ENCODE data around the gene PLK3.
A peak's percentile ranks its signal among the peaks of the same experiment; 100 is the strongest.
"Not testable (repeated sequence)": the region's sequence is repeated elsewhere in the genome, so short reads cannot be mapped to it uniquely, and the experiment has no call there.

PLK3 gene

DNA sequence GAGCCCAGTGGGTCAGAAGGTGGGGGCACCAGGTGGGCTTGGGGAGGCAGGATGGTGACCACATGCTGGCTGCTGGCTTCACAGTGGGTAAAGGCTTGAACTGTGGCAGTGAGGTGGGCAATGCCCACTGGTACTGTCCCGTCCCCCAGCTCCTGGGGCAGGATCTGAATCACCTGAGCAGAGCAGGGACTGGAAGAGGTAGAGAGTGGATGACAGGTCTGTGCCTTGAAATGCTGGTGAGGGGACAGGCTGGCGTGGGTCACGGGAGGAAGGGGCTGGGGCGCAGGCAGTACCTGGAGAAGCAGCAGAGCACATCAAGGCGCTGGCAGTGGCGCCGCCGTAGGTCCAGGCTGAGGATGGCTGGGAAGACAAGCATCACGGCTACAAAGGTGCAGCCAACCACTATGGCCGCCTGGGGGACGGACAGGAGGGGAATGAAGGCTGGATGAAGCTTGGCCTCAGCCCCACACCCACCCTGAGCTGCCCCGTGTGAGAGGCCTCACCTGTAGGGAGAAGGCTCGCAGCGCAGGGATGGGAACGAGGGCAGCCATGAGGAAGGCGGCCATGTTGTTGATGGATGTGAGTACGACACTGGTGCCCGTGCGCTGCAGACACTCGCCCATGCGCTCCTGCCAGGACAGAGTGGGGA, 27.9 kb downstream of the PLK3 start:
- DNase-seq (ENCODE audit: low read depth) = no peak

DNA sequence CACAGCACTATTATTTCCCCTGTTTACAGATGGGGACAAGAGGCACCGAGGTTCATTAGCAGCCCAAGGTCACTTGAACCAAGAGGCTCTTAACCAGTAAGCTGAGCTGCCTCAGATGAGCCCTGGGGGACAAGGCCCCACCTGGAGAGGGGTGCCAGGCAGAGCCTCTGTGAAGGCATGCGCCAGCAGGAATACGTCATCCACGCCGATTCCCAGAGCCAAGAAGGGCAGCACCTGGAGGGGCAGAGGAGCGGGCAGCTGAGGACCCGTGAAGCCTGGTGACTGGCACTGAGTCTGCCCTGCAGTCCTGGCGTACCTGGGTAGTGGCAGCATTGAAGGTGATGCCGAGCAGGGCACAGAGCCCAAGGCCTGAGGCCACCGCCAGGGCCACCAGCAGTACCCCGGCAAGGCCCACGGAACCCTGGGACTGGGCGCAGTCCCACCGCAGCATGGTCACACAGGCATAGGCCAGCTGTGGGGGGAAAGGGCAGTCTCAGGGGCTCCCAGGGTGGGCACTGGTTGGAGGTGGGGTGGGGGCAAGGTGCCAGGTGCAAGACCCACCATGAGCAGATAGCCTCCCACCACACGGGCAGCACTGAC, 28.8 kb downstream of the PLK3 start:
- no peak for DNase-seq (ENCODE audit: low read depth)

DNA sequence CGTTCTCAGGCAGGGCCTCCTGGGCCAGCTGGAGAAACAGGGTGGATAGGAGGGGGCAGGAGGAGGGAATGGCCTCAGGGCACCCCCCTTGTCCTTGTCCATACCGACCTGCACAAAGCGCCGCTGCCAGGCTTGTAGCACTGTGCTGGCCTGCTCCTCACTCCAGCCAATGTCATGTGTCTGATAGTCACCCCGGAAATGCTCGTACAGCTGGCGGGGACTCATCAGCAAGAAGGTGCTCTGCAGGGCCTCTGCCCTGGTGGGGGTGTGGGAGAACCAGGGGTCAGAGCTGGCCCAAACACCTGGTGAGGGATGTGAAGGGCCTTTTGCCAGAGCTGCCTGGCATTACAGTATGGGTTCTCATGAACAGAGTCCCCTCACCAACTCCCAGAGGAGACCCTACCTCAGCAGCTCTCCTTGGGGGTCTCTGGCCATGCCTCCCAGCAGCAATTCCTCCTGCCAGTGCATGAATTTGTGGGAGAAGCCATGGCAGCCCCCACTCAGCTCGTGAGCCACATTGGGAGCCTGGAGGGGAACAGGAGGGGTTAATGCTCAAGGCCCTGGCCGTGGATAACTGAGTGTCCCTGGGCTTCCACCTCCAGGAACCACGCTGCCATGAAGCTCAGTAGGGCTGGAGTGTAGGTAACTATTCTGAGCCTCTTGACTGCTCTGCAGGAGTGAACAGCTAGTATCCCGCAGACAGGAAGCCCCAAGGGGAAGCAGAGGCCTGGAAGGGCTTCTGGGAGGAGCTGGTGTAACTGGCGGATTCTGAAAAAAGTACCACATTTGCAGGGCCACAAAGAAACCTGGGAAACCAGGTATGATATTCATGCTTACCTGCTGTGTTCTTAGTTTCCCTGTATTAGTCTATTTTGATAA, 29.6 kb downstream of the PLK3 start:
- DNase-seq (ENCODE audit: low read depth) = no peak

DNA sequence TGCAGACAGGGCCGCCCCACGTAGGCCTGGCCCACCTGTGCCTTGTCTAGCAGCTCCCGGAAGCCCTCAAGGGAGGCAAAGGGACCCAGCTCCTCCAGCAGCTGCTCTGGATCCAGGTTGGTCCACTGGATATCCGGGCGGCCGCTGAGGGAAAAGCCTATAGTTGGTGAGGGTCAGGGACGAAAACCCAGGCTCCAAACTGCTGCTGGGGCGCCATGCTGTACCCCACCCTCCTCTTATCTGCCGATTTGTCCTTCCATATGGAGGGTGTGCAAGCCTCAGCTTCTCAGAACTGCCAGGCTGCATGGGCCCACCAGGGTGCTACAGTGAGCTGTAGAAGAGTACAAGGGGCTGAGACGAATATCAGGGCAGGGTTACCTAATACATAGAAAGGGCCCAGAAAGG, 30.7 kb downstream of the PLK3 start:
- no peak for DNase-seq (ENCODE audit: low read depth)

DNA sequence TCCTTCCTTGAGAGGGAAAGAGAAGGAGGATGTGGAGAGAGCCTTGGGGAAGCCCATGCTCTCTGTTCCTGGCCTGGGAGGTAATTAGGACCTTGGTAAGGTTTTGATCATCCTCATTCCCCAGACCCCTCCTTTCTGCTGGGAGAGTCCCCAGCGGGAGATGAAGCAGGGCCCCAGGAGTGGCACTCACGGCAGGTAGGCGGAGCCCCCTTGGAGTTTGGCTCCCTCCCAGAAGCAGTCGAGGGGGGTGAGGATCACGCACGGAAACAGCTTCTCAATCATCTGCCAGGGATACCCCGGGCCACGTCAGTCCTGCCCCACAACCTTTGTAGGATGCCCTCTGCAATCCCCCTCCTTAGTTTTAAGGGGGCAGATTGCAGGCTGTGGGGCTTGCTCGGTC, 31.3 kb downstream of the PLK3 start:
- no peak for DNase-seq (ENCODE audit: low read depth)

DNA sequence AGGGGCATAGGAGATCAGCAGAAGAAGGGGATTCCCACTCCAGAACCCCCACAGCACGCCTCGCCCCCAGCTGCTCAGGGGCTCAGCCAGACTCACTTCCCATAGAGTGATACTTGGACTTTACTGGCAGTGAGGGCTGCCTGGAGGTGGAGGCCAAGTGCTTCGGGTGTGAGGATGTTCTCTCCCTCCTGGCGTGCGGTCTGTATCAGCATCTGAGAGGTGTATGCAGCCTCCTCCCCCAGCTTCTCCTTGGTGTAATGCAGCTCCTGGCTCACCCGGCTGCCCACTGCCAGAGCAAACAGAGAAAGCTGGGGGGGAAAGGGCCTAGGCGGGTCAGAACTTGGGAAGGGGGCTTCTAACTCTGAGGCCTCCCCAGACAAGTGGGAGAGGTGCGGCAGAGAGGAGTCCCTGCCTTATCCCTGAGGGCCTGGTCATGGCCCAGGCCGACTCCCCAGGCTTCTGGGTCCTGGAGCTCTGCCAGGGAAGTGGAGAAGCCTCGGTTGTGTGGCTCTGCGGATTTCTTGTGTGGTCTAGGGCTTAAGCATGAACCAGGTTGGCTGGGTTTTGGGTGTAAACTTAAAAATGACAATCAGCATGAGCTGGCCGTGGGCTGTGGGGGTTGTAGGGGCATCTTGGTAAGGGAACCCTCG, 32.0 kb downstream of the PLK3 start:
- no peak for DNase-seq (ENCODE audit: low read depth)

DNA sequence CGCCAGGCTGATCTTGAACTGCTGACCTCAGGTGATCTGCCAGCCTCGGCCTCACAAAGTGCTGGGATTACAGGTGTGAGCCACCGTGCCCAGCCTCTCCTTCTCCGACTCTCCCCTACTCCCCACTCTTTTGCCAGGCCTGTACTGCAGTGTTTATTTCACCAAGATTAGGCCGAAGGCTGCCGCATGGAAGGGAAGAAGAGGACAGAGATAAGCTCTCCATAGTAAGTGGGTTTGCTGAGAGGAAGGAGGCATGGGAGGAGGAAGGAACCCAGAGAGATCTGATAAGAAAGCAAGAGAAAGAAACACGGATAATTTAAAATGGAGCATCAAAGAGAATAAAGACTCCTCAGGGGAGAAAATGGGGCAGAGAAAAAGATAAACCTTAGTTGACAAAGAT, 34.2 kb downstream of the PLK3 start:
- DNase-seq (ENCODE audit: low read depth) = no peak

DNA sequence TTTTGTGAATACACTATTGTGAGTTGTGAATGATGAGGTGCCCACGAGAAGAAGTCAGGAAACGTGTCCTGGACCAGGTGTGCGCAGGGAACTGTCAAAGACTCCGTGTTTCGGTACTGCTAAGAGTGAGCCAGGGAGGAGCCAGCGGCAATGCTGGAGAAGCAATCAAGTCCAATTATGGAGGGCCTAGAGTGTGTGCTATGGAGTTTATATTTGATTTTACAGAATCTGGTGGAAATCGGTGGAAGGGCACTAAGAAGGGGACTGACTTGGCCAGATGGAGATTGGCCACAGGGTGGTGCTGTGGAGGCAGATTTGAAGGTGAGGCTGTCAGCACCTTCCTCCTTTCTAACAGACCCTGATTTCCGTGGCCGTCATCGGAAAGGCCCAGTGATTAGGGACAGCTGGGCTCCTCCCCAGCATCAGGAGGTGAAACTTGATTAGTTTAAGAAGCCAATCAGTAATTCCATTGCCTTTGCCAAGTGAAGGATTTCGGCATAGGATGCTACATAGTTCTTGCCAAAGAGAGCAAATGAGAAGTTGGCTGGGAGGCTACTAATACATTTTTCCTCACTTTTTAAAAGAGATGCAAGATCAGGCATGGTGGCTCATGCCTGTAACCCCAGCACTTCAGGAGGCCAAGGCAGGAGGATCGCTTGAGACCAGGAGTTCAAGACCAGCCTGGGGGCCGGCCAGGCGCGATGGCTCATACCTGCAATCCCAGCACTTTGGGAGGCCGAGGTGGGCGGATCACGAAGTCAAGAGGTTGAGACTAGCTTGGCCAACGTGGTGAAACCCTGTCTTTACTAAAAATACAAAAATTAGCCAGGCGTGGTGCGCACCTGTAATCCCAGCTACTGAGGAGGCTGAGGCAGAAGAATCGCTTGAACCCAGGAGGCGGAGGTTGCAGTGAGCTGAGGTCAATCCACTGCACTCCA, 35.8 kb downstream of the PLK3 start:
- peak; percentile 79 for DNase-seq (ENCODE audit: low read depth)

DNA sequence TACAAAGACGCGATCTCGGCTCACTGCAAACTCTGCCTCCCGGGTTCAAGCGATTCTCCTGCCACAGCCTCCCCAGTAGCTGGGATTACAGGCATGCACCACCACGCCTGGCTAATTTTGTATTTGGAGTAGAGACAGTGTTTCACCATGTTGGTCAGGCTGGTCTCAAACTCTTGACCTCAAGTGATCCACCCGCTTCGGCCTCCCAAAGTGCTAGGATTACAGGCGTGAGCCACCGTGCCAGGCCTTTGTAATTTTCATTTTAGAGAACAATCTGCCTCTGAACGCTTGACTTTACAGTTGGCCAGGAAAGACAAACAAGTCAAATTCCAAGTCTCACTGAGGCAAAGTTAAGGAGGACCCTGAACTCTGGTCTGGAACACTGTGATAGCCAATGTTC, 38.1 kb downstream of the PLK3 start:
- DNase-seq (ENCODE audit: low read depth) = not testable (repeated sequence)

DNA sequence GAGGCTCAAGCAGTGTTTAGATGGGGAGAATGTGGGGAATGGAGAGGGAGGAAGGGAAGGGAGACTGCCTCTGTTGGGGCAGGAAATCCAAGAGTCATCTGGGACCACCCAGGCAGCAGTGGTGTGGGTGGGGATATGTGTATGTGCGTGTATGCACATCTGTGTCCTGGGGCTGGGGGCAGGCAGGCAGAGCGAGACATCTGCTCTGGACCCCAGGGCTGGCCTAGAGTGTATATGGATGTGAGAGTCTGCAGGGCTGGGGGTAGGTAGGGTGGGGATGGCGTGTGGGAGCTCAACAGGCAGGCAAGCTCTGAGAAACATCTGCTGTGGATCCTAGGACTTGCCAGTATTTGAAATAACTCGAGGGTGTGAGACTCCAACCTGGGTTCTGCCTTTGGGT, 39.4 kb downstream of the PLK3 start:
- DNase-seq (ENCODE audit: low read depth) = no peak

DNA sequence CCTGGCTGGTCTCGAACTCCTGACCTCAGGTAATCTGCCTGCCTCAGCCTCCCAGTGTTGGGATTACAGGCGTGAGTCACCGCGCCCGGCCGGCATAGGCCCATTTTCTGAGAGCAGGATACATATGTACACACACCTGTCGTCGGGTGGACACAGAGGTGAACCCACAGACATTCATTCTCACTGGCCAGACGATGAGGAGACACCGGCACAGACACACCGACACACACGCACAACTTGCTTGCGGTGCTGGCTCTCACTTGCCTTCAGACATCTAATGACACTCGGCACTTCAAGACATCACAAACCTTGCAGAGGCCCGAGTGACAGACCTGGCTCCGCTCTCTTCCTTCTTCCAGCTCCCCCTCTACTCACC, 42.3 kb downstream of the PLK3 start:
- DNase-seq (ENCODE audit: low read depth) = no peak

DNA sequence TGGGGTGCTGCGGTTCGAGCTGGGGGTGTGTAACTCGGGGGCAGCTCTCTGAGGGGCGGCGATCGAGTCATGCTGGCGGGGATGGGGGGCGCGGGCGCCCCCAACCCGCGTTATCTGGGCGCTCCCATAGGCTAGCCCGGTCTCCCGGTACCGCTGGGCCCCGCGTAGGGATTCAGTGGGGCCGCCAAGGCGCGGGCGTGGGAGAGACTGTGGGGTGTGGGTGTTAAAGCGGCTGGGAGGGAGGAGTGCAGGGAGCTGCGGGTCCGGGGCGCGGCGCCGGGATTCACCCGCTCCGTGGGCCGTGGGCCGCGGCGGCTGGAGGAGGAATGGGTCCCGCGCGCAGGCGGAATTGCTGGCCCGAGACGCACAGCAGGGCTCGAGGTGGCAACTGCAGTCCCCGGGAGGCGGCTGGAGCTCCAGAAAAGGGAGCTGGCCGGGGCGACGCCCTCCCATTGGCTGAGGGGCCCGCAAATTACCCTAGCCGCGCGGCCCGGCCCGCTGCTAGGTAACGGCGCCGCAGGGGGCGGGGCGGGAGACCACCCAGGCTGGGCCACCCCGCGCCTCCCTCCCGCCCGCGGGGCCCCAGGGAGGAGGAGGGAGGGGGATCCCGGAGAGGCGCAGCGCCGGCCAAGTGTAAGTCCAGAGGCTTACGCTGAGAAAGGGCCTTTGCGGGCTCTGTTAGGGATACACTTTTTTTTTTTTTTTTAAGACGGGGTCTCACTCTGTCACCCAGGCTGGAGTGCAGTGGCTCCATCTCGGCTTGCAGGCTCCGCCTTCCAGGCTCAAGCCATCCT, 42.9 kb downstream of the PLK3 start, which contains the start of gene PTCH2:
Gene PTCH2 (minus strand): TSS at position 392 of the 794 bp plus-strand sequence. CDS start 321 bp downstream, at position 71.
- no peak for DNase-seq (ENCODE audit: low read depth)

DNA sequence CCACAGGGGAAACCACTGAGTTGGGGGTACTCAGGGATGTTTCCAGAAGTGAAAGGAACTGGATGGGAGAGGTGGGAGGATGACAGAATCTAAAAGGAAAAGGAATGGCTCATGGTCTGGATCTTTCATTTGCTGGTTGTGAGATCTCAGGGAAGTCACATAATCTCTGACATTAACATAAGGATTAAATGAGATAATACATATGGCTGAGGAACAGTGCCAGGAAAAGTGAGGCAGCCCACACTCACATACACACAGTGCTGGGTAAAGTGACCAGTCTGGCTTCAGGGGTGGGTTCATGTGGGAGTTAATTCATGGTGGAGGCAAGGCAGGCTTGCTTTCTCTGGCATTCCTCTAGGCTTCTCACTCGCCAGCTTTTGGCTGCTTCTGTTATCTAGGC, 46.8 kb downstream of the PLK3 start:
- no peak for DNase-seq (ENCODE audit: low read depth)

DNA sequence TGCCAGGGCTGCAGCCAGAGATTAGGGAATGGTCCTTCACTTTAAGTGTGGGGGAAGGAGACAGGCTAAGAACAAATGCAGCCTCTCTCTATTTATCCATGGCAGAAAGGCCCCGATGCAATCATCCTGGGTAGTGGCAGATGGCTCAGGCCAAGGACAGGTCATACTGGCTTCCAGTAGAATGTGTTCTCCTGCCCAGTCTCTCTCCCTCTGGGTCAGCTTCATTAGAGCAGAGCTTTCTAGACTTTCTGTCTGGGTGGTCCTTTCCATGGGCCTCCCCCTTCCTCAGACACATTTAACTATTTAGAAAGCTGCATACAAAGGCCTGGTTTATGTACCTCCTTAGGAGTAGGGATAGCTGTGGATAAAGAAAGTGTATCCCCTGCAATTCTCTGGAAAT, 47.7 kb downstream of the PLK3 start:
- DNase-seq (ENCODE audit: low read depth) = no peak

DNA sequence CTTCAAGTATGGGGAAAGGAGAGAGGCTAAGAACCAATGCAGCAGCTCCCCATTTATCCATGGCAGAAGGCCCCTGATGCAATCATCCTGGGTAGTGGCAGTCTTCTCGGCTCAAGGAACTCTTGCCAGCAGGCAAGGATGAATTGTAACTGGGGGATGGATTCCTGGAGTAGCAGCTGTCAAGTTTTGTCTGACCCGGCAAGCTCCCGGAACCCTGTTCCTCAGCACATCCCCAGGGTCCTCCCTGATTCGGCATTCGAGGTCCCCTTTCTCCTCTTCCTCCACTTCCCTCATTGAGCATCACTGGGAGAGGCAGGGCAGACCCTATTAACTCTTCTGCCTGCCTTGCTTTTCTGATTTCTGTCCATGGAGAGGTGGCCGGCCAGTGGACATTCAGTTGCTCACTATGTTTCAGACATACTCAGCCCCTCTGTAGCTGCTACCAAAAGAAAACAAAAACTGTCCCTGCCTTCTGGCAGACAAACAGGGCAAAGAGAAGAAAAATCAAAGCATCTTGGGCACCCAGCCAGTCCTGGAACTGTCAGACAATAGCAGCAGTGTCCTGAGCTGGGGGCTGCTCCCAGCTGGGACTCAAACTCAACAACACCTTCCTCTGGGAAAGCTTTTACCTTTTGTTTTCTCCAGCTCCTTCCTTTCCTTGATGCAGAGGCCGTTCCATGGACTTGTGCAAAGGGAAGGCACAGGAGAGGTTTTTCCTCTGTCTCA, 48.4 kb downstream of the PLK3 start:
- no peak for DNase-seq (ENCODE audit: low read depth)

DNA sequence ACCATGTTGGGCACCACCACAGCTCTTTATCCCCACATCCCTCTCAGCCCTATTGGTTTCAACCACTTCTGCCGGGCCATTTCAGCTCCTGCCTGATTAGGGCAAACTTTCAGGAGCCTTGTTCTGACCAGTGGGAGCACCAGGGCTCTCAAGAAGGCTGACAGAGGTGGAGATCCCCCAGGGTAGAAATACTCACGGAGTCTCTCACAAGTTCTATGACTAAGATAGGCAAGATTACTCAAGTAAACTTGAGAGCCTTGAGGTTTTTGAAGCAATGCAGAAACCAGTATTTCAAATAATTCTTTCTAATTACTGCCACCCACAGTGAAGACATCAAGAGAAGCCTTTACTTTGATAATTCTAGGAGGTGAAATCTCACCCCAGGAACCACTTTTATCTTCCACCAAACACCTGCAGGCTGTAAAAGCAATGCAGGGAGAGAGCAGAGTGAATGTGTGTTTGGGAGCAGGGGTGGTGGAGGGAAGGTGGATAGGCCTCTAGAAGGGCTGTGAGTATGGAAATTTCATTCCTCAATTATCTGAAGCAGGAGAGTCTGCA, 49.5 kb downstream of the PLK3 start:
- DNase-seq (ENCODE audit: low read depth) = no peak

DNA sequence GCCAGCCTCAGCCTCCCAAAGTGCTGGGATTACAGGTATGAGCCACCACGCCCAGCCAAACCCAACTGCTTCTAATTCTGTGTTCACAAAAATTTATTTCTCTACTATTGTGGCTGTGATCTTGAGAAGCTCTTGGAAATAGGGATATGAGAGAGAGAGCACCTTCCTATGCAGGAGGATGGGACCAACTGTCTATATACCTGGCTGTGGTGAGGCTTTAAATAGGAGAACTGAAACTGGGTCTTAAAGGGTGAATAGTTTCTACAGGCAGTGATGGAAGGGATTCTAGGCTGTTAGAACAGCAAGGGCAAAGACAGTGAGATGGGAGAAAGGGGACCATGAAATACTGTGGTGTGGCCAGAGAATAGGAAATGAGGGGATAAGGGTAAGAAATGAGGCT, 51.1 kb downstream of the PLK3 start:
- DNase-seq (ENCODE audit: low read depth) = no peak

DNA sequence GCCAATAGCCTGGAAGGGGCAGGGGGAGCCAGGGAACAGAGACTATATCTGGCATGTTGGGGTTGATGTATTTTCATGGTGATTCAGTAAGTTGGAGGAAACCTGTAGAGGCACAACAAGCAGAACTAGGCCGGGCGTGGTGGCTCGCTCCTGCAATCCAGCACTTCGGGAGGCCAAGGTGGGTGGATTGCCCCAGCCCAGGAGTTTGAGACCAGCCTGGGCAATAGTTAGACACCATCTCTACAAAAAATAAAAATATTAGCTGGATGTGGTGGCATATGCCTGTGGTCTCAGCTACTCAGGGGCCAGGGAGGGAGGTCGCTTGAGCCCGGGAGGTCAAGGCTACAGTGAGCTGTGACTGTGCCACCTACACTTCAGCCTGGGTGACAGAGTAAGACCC, 53.0 kb downstream of the PLK3 start:
- DNase-seq (ENCODE audit: low read depth) = no peak

DNA sequence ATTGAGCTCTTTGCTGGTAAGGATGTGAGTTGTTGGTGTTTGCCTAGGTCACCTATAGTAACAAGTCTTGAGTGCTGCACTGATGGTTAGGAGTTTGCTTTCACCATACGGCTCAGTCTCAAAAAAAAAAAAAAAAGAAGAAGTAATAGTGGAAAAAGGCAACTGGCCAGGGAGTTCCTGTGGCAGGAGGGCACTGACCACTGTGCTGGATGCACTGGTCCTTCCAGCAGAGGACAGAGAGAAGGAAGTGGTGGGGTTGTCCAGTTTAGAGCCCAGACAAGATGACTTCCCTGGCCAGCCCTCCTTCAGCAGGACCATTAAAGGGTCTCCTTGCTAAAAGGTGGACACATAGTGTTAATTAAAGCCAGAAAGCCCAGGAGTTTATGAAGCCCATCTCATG, 54.8 kb downstream of the PLK3 start:
- no peak for DNase-seq (ENCODE audit: low read depth)
